ENCODE results near the gene KCNQ1. TPM values are rescaled to one million over a fixed set of nuclear protein-coding genes. Genes with fewer than 3 reads are reported as not detected.

KCNQ1 gene
- total RNA-seq, 2 donors from 2014 or later, result 33.5 to 39.7 TPM

- intact Hi-C loops (cut with DNase I), result no loop called here
Observed at GRCh38 chr11:2581151-2581930, 136.5 kb downstream of the KCNQ1 start.

GRCh38 chr11:2581931-2582350 is 137.1 kb downstream of the KCNQ1 start:
- DNase-seq (peak; percentile 12), ATAC-seq (no peak)

More at GRCh38 chr11:2581151-2581930, 136.5 kb downstream of the KCNQ1 start:
- no peak for ATAC-seq
- DNase-seq, result peak; percentile 7

GRCh38 chr11:2582351-2582945 is 137.6 kb downstream of the KCNQ1 start:
- intact Hi-C loops (cut with DNase I), result no loop called here
- ATAC-seq (no peak), DNase-seq (peak; percentile 20)

More at GRCh38 chr11:2581931-2582350, 137.1 kb downstream of the KCNQ1 start:
- intact Hi-C loops (cut with DNase I), result no loop called here

- DNase-seq, result peak; percentile 15
- no peak for ATAC-seq
- intact Hi-C loops (cut with DNase I), result no loop called here
Observed at GRCh38 chr11:2582946-2583604, 138.3 kb downstream of the KCNQ1 start.

- ATAC-seq (no peak), DNase-seq (peak; percentile 15)
- intact Hi-C loops (cut with DNase I), result no loop called here
Observed at GRCh38 chr11:2583605-2583958, 138.8 kb downstream of the KCNQ1 start.

GRCh38 chr11:2584434-2584811 is 139.6 kb downstream of the KCNQ1 start:
- intact Hi-C loops (cut with DNase I), result no loop called here
- ATAC-seq, result no peak
- no peak for DNase-seq

- intact Hi-C loops (cut with DNase I), result no loop called here
- no peak for DNase-seq
- no peak for ATAC-seq
Observed at GRCh38 chr11:2584812-2585565, 140.2 kb downstream of the KCNQ1 start.

GRCh38 chr11:2585566-2586086 is 140.8 kb downstream of the KCNQ1 start:
- ATAC-seq (no peak), DNase-seq (no peak)
- intact Hi-C loops (cut with DNase I), result no loop called here

GRCh38 chr11:2586087-2586792 is 141.4 kb downstream of the KCNQ1 start:
- ATAC-seq (no peak), DNase-seq (no peak)
- intact Hi-C loops (cut with DNase I), result no loop called here

GRCh38 chr11:2586793-2587131 is 142.0 kb downstream of the KCNQ1 start:
- intact Hi-C loops (cut with DNase I), result no loop called here
- no peak for ATAC-seq
- DNase-seq, result no peak

- intact Hi-C loops (cut with DNase I), result no loop called here
- ATAC-seq, result no peak
- DNase-seq, result peak; percentile 15
Observed at GRCh38 chr11:2587132-2587930, 142.5 kb downstream of the KCNQ1 start.

GRCh38 chr11:2587976-2588748 is 143.4 kb downstream of the KCNQ1 start:
- DNase-seq (no peak), ATAC-seq (no peak)
- intact Hi-C loops (cut with DNase I), result no loop called here

GRCh38 chr11:2588809-2589537 is 144.2 kb downstream of the KCNQ1 start:
- intact Hi-C loops (cut with DNase I), result no loop called here
- peak; percentile 15 for DNase-seq
- ATAC-seq, result no peak

GRCh38 chr11:2589538-2589934 is 144.7 kb downstream of the KCNQ1 start:
- ATAC-seq (no peak), DNase-seq (no peak)
- intact Hi-C loops (cut with DNase I), result no loop called here

GRCh38 chr11:2590131-2590964 is 145.5 kb downstream of the KCNQ1 start:
- ATAC-seq (no peak), DNase-seq (no peak)
- intact Hi-C loops (cut with DNase I), result no loop called here
